ENCODE data around the gene CEACAM20.

DNA sequence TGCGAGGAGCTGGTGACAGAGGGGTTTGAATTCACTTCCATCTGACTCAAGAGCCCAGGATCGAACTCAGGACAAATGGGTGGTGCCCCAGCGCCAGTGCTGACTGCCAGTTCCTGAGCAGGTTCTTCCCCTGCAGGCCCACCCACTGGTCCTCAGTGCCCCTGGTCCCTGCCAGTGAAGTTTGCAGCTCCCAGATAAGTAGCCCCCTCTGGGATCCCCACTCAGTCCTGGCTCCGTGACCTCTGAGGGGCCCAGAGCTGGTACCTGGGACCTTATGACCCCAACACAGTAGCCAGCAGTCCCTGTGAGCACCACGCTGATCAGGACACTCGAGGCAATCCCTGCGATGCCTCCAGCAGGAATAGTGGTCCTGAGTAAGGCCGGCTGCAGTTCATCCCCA, 11.3 kb upstream of the CEACAM20 start:
- TF ChIP-seq POLR2A (IDR thresholded peaks at IDR 0.05; ENCODE audit: low read length) (no peak), GATA1 (IDR thresholded peaks at IDR 0.05; ENCODE audit: low read depth, low read length) (no peak)

Data from erythroblast (primary cell).